H1 (cell line): ENCODE measurements around the gene SLC19A3. TPM values are rescaled to one million over a fixed set of nuclear protein-coding genes. Genes with fewer than 3 reads are reported as not detected.

ENCODE experiments used
- CTCF ChIA-PET: fragments of 300-600 bp; sonication (Branson Sonifier 250); formaldehyde crosslinking; loops from one replicate; lab custom pipeline; 2021; ENCODE audit not compliant: partially characterized antibody; lab: Charles Lee
- POLR2A ChIA-PET: fragments of 300-600 bp; sonication (Branson Sonifier 250); formaldehyde crosslinking; loops from one replicate; lab custom pipeline; 2021; ENCODE audit warnings: inconsistent platforms; ENCODE audit not compliant: partially characterized antibody; lab: Charles Lee
- DNase-seq, 2 experiments: peaks; one replicate each; pipeline versions ENCODE4 v3.0.0 to v3.0.0-alpha.2; 2010 to 2022; ENCODE audit warnings: low spot score in 2 of 2, low read depth in 1 of 2, mixed read lengths in 1 of 2
- FAIRE-seq: peaks from 2 replicates; lab custom pipeline; 2011; peaks lifted over from hg19 to GRCh38; lab: Jason Lieb, UNC
- H2AFZ ChIP-seq: 2 replicates; pipeline ENCODE4 v1.8.1; 2012; ENCODE audit warnings: low read length, inconsistent platforms
- H2AK5ac ChIP-seq: 2 replicates; pipeline ENCODE4 v1.6.1; 2013; ENCODE audit warnings: low read depth, low read length
- H2BK120ac ChIP-seq: replicated peaks from 2 replicates; pipeline ENCODE3; 2013; ENCODE audit warnings: low read depth, low read length, inconsistent platforms
- H2BK12ac ChIP-seq: 2 replicates; pipeline ENCODE4 v1.6.1; 2013; ENCODE audit warnings: low read depth, low read length
- H2BK15ac ChIP-seq: 2 replicates; pipeline ENCODE4 v1.6.1; 2013; ENCODE audit warnings: low read length
- H2BK20ac ChIP-seq: 2 replicates; pipeline ENCODE4 v1.6.1; 2013; ENCODE audit warnings: low read length
- H2BK5ac ChIP-seq: 2 replicates; pipeline ENCODE4 v1.6.1; 2013; ENCODE audit warnings: low read depth, low read length
- H3K14ac ChIP-seq: 2 replicates; pipeline ENCODE4 v1.6.1; 2013; ENCODE audit warnings: inconsistent platforms; ENCODE audit not compliant: insufficient read length
- H3K18ac ChIP-seq: 2 replicates; pipeline ENCODE4 v1.6.1; 2013; ENCODE audit warnings: low read length; ENCODE audit errors: extremely low read depth
- H3K23ac ChIP-seq: 2 replicates; pipeline ENCODE4 v1.6.1; 2013; ENCODE audit warnings: inconsistent platforms; ENCODE audit not compliant: insufficient read length
- H3K23me2 ChIP-seq: 2 replicates; pipeline ENCODE4 v1.6.1; 2013; ENCODE audit warnings: low read depth, low read length
- H3K27ac ChIP-seq: 2 replicates; pipeline ENCODE4 v1.6.1; 2011; ENCODE audit warnings: low read depth, low read length, inconsistent platforms
- H3K27me3 ChIP-seq, 4 experiments: replicated peaks in 1 of 4; 1 replicate in 1 of 4; 2 replicates in 3 of 4; pipeline versions ENCODE4 v1.6.1 to v1.8.1; 2011 to 2013; ENCODE audit warnings: low read length in 3 of 4, mild to moderate bottlenecking in 3 of 4, inconsistent platforms in 2 of 4, mixed read lengths in 2 of 4, moderate library complexity in 1 of 4; ENCODE audit not compliant: control insufficient read depth in 3 of 4, insufficient read depth in 3 of 4; ENCODE audit errors: extremely low read depth in 1 of 4
- H3K36me3 ChIP-seq, 4 experiments: 2 replicates each; pipeline versions ENCODE4 v1.6.1 to v1.8.1; 2011 to 2013; ENCODE audit warnings: mild to moderate bottlenecking in 4 of 4, low read length in 3 of 4, moderate library complexity in 2 of 4, control low read depth in 1 of 4, inconsistent platforms in 1 of 4; ENCODE audit not compliant: insufficient read depth in 4 of 4, control insufficient read depth in 2 of 4
- H3K4ac ChIP-seq: replicated peaks from 2 replicates; pipeline ENCODE3; 2013; ENCODE audit warnings: low read length, low read depth, mixed read lengths, inconsistent platforms; ENCODE audit not compliant: insufficient read length
- H3K4me1 ChIP-seq, 4 experiments: replicated peaks in 1 of 4; 1 replicate in 1 of 4; 2 replicates in 3 of 4; pipeline versions ENCODE4 v1.6.1 to v1.8.1; 2011 to 2013; ENCODE audit warnings: low read length in 3 of 4, inconsistent platforms in 2 of 4, mixed read lengths in 1 of 4; ENCODE audit not compliant: insufficient read depth in 4 of 4, control insufficient read depth in 3 of 4
- H3K4me2 ChIP-seq, 2 experiments: 2 replicates each; pipeline versions ENCODE4 v1.6.1 to v1.8.1; 2011 to 2013; ENCODE audit warnings: low read depth in 2 of 2, low read length in 2 of 2, control low read depth in 1 of 2, inconsistent platforms in 1 of 2, mild to moderate bottlenecking in 1 of 2; ENCODE audit not compliant: insufficient read depth in 1 of 2
- H3K4me3 ChIP-seq, 4 experiments: fragments of 200-600, 300-600 bp in 1 of 4; sonication (generic), shearing (Covaris generic), sonication (Bioruptor Twin) in 1 of 4; 2 replicates each; pipeline versions ENCODE4 v1.5.1 to v1.8.1; 2011 to 2016; ENCODE audit warnings: low read length in 4 of 4, low read depth in 3 of 4, control low read depth in 2 of 4, inconsistent platforms in 2 of 4, mild to moderate bottlenecking in 2 of 4, mixed read lengths in 1 of 4, moderate library complexity in 1 of 4; ENCODE audit not compliant: insufficient read depth in 2 of 4; ENCODE audit errors: extremely low read depth in 1 of 4
- H3K56ac ChIP-seq: replicated peaks from 2 replicates; pipeline ENCODE3; 2013; ENCODE audit warnings: low read depth, mild to moderate bottlenecking, mixed read lengths, low read length, inconsistent platforms; ENCODE audit not compliant: insufficient read length
- H3K79me1 ChIP-seq: 2 replicates; pipeline ENCODE4 v1.6.1; 2013; ENCODE audit warnings: low read depth, low read length, control low read depth
- H3K79me2 ChIP-seq, 2 experiments: 2 replicates each; pipeline versions ENCODE4 v1.6.1 to v1.8.1; 2012 to 2013; ENCODE audit warnings: low read length in 2 of 2, mild to moderate bottlenecking in 2 of 2, inconsistent platforms in 1 of 2; ENCODE audit not compliant: insufficient read depth in 2 of 2, control insufficient read depth in 1 of 2
- H3K9ac ChIP-seq, 4 experiments: replicated peaks in 1 of 4; 1 replicate in 1 of 4; 2 replicates in 3 of 4; pipeline versions ENCODE4 v1.6.1 to v1.8.1; 2011 to 2013; ENCODE audit warnings: low read depth in 3 of 4, low read length in 3 of 4, control low read depth in 2 of 4, mild to moderate bottlenecking in 2 of 4, moderate library complexity in 2 of 4, inconsistent platforms in 1 of 4; ENCODE audit errors: extremely low read depth in 1 of 4
- H3K9me3 ChIP-seq, 2 experiments: 2 replicates each; pipeline versions ENCODE4 v1.6.1 to v1.8.1; 2012 to 2013; ENCODE audit warnings: mild to moderate bottlenecking in 2 of 2, moderate library complexity in 2 of 2, control low read depth in 1 of 2, inconsistent platforms in 1 of 2, low read depth in 1 of 2, low read length in 1 of 2, mixed read lengths in 1 of 2; ENCODE audit not compliant: insufficient read depth in 2 of 2
- H4K20me1 ChIP-seq, 2 experiments: replicated peaks in 1 of 2; 2 replicates each; pipeline versions ENCODE3 to v1.8.1; 2011 to 2013; ENCODE audit warnings: inconsistent platforms in 2 of 2, low read length in 2 of 2, mild to moderate bottlenecking in 1 of 2; ENCODE audit not compliant: insufficient read depth in 2 of 2, control insufficient read depth in 1 of 2
- H4K5ac ChIP-seq: 2 replicates; pipeline ENCODE4 v1.6.1; 2013; ENCODE audit warnings: low read length, low read depth, mixed read lengths, inconsistent platforms; ENCODE audit not compliant: insufficient read length
- H4K8ac ChIP-seq: 2 replicates; pipeline ENCODE4 v1.8.0; 2013; ENCODE audit warnings: mild to moderate bottlenecking, moderate library complexity, low read length, inconsistent platforms; ENCODE audit not compliant: insufficient read depth; ENCODE audit errors: extremely low read depth
- H4K91ac ChIP-seq: replicated peaks from 2 replicates; pipeline ENCODE3; 2013; ENCODE audit warnings: low read length, mixed read lengths, inconsistent platforms; ENCODE audit not compliant: insufficient read length
- BACH1 ChIP-seq: IDR thresholded peaks from 2 replicates; pipeline ENCODE4 v1.6.1; 2012; ENCODE audit warnings: low read length, improper control_type of control experiment
- CHD2 ChIP-seq: IDR thresholded peaks from 2 replicates; pipeline ENCODE4 v1.6.1; 2012; ENCODE audit warnings: low read length, improper control_type of control experiment
- CREB1 ChIP-seq: IDR thresholded peaks from 2 replicates; pipeline ENCODE4 v1.6.1; 2012; ENCODE audit warnings: inconsistent platforms
- EZH2 ChIP-seq: fragments of 200-600 bp; sonication (generic); IDR thresholded peaks from 2 replicates; pipeline ENCODE4 v1.7.1; 2012; ENCODE audit warnings: low read depth, mild to moderate bottlenecking, moderate library complexity, low read length, inconsistent platforms; ENCODE audit not compliant: severe bottlenecking
- JUN ChIP-seq: IDR thresholded peaks from 2 replicates; pipeline ENCODE4 v1.6.1; 2011; ENCODE audit warnings: low read depth, mild to moderate bottlenecking, improper control_type of control experiment, low read length
- MAFK ChIP-seq: IDR thresholded peaks from 2 replicates; pipeline ENCODE4 v1.6.1; 2012; ENCODE audit warnings: low read depth, mild to moderate bottlenecking, improper control_type of control experiment, low read length
- NRF1 ChIP-seq: IDR thresholded peaks from 2 replicates; pipeline ENCODE4 v1.6.1; 2011; ENCODE audit warnings: mild to moderate bottlenecking, low read depth, low read length, improper control_type of control experiment
- PHF8 ChIP-seq: fragments of 200-600 bp; sonication (generic); conservative IDR thresholded peaks from 2 replicates; pipeline ENCODE4 v1.7.1; 2012; ENCODE audit warnings: low read depth, mild to moderate bottlenecking, inconsistent platforms, low read length, moderate library complexity
- RBBP5 ChIP-seq: IDR thresholded peaks from 2 replicates; pipeline ENCODE4 v1.7.1; 2012; ENCODE audit warnings: low read depth, mild to moderate bottlenecking, inconsistent platforms, low read length, moderate library complexity, borderline replicate concordance
- RXRA ChIP-seq: IDR thresholded peaks from 2 replicates; pipeline ENCODE4 v1.6.1; 2011; ENCODE audit warnings: low read depth, mild to moderate bottlenecking, low read length, moderate library complexity; ENCODE audit not compliant: insufficient read depth
- SP4 ChIP-seq: IDR thresholded peaks from 2 replicates; pipeline ENCODE4 v1.6.1; 2012; ENCODE audit warnings: low read length, inconsistent platforms
- TAF7 ChIP-seq: optimal IDR thresholded peaks from 2 replicates; pipeline ENCODE3; 2011; ENCODE audit warnings: low read depth, mild to moderate bottlenecking, inconsistent platforms, low read length, moderate library complexity, borderline replicate concordance
- TCF12 ChIP-seq: IDR thresholded peaks from 2 replicates; pipeline ENCODE4 v1.6.1; 2011; ENCODE audit warnings: low read depth, mild to moderate bottlenecking, low read length
- WGBS, 2 experiments: shearing (Covaris generic) in 1 of 2; methylation state at CpG; one replicate each; pipeline versions ENCODE4 v1.1.6 to v1.1.7; 2013 to 2015; ENCODE audit warnings: low lambda C conversion rate in 2 of 2, mixed read lengths in 2 of 2, inconsistent platforms in 1 of 2, low coverage in 1 of 2, missing lambda C conversion rate in 1 of 2; ENCODE audit not compliant: insufficient replicate concordance in 2 of 2, insufficient coverage in 1 of 2, insufficient read length in 1 of 2; ENCODE audit errors: extremely low coverage in 1 of 2, missing lambda C conversion rate in 1 of 2; 5-methylcytosine and 5-hydroxymethylcytosine counted together
- polyA plus RNA-seq, 7 experiments: library from polyadenylated mRNA; depleted of rRNA in 3 of 7; stranded (reverse) in 5 of 7; unstranded in 2 of 7; fragments of >200 nt in 5 of 7; fragments of 200-250 nt in 2 of 7; gene quantifications; 1 replicate in 5 of 7; 2 replicates in 1 of 7; 4 replicates in 1 of 7; pipeline versions ENCODE4 v1.2.1 to v1.2.3, GENCODE V29; 2011 to 2013; ENCODE audit warnings: missing spikeins in 2 of 7, mixed read lengths in 2 of 7
- total RNA-seq: library from RNA; stranded (reverse); fragmentation: NEBNext Ultra II Directional; extraction: Animal tissue kit (Norgen Biotek cat#: 25700); gene quantifications from 2 replicates; pipeline ENCODE4 v1.2.1, GENCODE V29; 2021
- TF ChIP-seq, protein P1 (sequence below): IDR thresholded peaks from 2 replicates; pipeline ENCODE4 v1.6.1; 2012; ENCODE audit warnings: low read length, inconsistent platforms

The SLC19A3 gene
- total and polyA plus RNA-seq, 2 of the 8 experiments (the other 6 are each of a cell fraction or from before 2014, with no cell fraction given): 7.0 to 9.8 TPM

DNA sequence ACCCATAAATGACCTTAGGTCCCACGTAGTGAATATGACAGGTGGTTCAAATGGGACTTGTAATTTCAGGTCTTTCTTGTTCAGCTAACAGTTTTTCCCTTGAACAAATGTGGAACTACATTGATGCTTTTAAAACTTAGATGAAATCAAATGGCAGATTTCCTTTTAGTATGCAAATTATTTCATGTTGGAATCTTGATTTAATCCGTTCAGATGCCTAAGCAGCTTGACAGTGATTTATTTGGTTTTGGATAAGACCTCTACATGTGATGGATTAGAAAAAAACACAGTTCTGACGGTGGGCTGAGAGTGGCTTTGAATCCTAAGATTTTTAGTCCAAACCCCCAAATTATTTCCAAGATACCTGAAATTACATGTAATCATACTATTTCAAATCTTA is 83.6 kb downstream of the SLC19A3 start:
- H3K9ac ChIP-seq: no peak overlapping the region
- no peaks in the 10 kb centered on the region for H3K79me1 ChIP-seq
- H2AK5ac ChIP-seq: no peak overlapping the region
- DNase-seq: no peak
- CTCF ChIA-PET: interaction anchor here (0.9 to 2.7 kb wide), 5 partner anchors 10 to 132 kb away, joined by 3 to 9 read pairs (median 4); no protein-coding TSS in a partner anchor
- H4K91ac ChIP-seq: no peak overlapping the region
- H3K14ac ChIP-seq: no peak overlapping the region
- H3K4me2 ChIP-seq: no peak overlapping the region
- no peak for FAIRE-seq
- no peak overlapping the region for H3K4ac ChIP-seq
- H4K5ac ChIP-seq: no peak overlapping the region
- H2BK5ac ChIP-seq: no peak overlapping the region
- H2BK12ac ChIP-seq: no peak overlapping the region
- no peaks in the 10 kb centered on the region for H3K9me3 ChIP-seq
- no peak overlapping the region for H2BK120ac ChIP-seq
- H3K36me3 ChIP-seq: no peaks in the 10 kb centered on the region
- H3K27ac ChIP-seq: no peak overlapping the region
- H3K4me1 ChIP-seq: no peaks in the 10 kb centered on the region
- H2BK15ac ChIP-seq: no peak overlapping the region
- no peak overlapping the region for H4K8ac ChIP-seq
- H3K23ac ChIP-seq: no peak overlapping the region
- H2AFZ ChIP-seq: no peak overlapping the region
- H3K4me3 ChIP-seq: no peak overlapping the region
- H2BK20ac ChIP-seq: no peak overlapping the region
- H3K23me2 ChIP-seq: no peaks in the 10 kb centered on the region
- no peaks in the 10 kb centered on the region for H4K20me1 ChIP-seq
- H3K79me2 ChIP-seq: no peaks in the 10 kb centered on the region
- no peak overlapping the region for H3K18ac ChIP-seq
- WGBS, 2 experiments: 93% methylated on average over 3 of the region's 3 CpGs; no CpG with 5 or more reads in 1 of the 2 experiments
- POLR2A ChIA-PET: no interaction called here
- no peaks in the 10 kb centered on the region for H3K27me3 ChIP-seq
- H3K56ac ChIP-seq: no peak overlapping the region
- TF ChIP-seq RXRA (no peak), JUN (no peak), MAFK (no peak), TAF7 (no peak), NRF1 (no peak), TCF12 (no peak), EZH2 (no peak), CHD2 (no peak), CREB1 (no peak), RBBP5 (no peak), SP4 (no peak), BACH1 (no peak), PHF8 (no peak)
- TF ChIP-seq, protein P1, sequence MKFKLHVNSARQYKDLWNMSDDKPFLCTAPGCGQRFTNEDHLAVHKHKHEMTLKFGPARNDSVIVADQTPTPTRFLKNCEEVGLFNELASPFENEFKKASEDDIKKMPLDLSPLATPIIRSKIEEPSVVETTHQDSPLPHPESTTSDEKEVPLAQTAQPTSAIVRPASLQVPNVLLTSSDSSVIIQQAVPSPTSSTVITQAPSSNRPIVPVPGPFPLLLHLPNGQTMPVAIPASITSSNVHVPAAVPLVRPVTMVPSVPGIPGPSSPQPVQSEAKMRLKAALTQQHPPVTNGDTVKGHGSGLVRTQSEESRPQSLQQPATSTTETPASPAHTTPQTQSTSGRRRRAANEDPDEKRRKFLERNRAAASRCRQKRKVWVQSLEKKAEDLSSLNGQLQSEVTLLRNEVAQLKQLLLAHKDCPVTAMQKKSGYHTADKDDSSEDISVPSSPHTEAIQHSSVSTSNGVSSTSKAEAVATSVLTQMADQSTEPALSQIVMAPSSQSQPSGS: no peak
